Forelimb muscle (tissue), 1 donor: ENCODE data around the gene TMEM87B. TPM values are rescaled to one million over a fixed set of nuclear protein-coding genes. Genes with fewer than 3 reads are reported as not detected.

Source experiments
- DNase-seq: peaks from one replicate; pipeline ENCODE4 v3.0.0-alpha.2; 2013; ENCODE audit warnings: low read depth
- polyA plus RNA-seq: library from polyadenylated mRNA; unstranded; fragments of 120-200 nt; gene quantifications from one replicate; pipeline ENCODE4 v1.2.1, GENCODE V29; 2013; ENCODE audit not compliant: insufficient read length

The TMEM87B gene
- polyA plus RNA-seq, 1 donor: 11.8 TPM

DNA sequence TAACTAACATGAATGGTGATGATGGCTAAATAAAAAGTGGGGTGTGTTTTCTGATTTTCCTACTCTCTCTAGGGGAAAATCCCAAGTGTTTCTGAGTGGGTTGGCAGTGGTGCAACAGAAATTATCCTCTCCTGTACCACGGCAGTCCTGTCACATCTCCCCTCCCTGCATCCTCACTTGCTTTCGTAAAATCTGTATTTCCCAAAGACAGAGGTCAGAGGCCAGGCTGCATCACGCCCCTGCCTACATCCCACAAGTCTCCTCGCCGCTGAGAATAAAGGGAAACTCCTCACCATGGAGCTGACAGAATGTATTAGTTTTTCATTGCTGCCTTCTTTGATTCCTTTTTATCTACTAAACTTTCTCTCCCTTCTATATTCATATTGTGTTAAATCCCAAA, 96.2 kb downstream of the TMEM87B start:
- no peak for DNase-seq

DNA sequence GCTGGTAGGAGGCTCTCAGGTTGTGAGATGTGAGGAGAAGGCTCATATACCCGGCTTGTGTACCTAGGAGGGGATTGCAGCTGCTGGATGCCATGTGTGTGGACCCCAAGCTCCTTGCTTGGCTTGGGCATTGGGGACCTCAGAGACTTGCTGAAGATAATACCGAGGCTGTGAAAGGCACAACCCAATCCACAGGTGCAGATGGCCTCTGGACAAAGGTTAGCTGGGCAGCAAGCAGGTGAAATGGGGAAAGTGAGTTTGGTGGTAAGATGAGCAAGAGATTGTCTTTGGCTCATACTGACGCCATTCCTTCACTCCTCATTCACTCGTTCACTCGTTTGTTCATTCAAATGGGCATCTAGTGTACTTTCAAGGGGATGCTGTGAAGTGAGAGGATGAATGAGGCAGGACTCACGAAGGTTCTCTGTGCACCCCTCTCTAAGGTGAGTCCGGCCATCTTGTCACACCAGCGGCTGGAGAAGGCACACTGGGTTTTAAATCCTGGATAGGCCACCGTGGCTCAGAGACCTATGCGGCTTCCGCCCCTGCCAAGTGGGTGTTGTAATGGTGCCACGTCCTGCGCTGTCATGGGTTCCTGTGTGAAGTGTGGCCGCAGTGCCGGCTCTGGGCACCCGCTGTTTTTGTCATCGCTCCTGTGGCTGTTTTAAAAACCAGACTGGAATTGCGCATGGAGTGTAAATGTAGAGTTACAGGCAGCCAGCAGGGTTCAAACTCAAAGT, 96.8 kb downstream of the TMEM87B start:
- DNase-seq: no peak

DNA sequence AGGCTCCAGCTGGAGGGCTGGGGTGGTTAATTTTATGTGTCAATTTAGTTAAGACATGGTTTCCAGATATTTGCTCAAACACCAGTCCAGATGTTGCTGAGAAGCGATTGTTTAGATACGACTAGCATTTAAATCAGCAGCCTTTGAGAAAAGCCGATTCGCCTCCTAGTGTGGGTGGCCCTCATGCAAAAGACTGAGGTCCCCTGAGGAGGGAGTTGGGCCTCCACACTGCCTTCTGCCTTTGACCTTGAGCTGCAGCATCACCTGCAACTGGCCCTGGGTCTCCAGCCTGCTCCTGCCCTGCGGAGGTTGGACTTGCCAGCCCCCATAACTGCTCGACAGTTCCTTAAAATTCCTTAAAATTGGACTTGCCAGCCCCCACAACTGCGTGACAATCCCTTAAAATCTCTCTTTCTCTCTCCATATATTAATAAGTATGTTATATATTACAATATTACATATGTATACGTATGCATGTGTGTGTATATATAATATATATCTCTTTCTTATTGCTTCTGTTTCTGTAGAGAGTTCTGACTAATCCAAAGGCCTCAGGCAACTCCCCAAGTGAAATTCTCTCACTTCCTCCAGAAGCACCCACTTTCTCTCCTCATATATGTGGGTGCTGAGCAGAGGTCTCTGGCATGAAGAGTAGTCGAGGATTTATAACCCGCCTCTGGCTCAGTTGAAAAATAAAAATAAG, 97.6 kb downstream of the TMEM87B start:
- DNase-seq: no peak

DNA sequence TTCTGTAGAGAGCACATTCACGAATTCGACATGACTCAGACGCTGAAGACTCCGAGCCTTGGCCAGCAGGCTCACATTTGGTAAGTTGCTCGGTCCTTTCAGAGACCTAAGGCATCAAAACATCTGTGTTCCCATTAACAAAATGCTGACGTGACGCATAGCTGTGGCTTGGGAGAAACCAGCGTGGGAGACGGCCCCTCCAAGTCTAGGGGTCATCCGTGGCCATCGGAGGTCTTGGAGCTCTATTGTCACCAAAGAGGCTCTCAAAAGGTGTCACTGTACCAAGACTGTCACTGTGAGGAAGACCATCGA, 98.1 kb downstream of the TMEM87B start:
- DNase-seq: no peak

DNA sequence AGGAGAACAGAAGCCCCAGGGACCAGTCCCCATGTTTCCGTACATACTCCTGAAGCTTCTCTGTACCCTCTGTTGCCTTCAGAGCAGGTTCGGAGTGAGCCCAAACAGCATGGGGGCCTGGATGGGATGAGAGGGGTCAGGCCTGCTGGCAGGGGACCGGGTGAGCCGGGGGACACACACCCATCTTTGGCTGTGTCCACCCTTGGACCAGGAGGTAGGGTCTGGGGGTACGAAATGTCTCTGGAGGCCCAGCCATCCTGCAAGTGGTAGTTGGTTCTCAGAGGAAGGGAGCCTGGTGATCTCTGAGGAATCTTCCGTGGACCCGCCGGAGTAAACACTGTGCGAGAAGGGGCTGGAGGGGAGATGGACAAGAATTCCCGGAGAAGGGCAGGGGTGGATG, 98.4 kb downstream of the TMEM87B start:
- no peak for DNase-seq

DNA sequence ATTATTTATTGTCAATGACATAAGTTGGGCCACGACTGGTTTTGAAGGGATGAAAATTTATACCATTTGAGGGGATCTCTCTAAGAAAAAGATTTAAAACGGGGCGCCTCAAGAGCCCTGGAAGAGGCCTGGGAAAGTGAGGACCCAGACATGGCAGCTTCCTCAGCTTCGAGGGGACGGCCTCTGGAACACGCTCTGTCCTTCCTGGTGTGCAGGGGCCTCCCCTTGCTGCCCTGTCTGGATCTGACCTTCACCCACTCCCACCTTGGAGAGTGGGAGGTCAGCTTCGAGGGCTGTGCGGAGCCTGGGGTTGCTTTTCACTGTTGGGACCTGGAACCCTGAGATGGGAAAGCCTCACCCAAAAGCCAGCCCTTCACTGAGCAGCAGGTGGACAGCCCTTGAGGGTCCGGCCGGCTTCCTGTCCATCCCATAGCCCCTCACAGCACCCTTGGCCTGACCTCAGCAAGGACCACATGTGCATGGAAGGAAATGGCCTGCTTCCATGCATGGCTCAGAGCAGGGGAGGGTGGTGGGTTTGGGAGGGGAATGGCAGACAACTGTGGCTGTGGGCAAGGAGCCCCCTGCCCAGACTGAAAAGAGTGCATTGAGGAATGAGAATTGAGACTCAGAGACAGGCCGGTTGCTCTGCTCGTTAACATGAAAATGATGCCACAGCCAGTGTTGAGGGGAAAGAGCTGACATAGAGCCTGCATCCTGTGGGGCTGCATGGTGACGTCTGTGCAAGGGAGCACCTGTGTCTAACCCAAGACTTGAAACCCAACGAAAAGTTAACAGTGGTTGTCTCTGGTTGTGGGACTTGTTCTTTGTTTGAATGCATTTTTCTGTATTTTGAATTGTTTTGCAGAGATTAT, 99.4 kb downstream of the TMEM87B start:
- no peak for DNase-seq

DNA sequence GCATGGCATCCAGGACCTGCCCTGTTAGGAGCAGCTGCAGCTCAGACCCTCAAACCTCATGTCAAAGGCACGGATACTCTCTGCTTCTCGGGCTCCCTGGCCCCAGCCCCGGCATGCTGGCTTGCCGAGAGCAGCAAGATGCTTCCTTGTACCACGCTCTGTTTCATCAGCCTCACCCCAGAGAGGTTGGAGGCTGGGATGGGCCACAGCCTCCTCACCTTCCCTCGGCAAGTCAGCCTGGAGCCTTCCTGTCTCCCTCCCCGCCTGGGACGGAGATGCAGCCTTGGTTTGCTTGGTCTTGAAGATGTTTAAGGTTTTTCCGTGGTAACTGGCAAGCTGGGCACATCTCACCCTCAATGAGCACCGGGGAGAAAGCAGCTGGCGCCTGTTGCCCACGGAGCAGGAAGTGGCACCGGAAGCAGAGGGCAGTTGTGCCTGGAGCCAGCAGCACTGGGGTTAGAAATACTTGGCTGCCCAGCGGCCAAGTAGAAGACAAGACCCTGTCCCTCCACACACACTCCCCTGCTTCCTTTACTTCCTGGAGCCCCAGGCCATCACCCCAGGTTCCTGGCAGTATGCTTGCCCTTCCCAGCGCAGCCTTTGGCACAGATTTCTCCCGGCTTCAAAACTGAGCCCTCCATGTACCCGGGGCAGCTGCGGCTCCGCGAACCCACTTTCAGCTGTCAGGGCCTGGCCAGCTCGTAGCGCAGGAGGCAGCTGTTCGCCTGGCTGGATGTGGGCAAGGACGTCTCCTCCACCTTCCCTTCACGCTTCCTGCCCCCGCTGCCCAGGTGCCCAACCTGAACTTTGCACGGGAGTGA, 100.5 kb downstream of the TMEM87B start:
- DNase-seq: no peak

DNA sequence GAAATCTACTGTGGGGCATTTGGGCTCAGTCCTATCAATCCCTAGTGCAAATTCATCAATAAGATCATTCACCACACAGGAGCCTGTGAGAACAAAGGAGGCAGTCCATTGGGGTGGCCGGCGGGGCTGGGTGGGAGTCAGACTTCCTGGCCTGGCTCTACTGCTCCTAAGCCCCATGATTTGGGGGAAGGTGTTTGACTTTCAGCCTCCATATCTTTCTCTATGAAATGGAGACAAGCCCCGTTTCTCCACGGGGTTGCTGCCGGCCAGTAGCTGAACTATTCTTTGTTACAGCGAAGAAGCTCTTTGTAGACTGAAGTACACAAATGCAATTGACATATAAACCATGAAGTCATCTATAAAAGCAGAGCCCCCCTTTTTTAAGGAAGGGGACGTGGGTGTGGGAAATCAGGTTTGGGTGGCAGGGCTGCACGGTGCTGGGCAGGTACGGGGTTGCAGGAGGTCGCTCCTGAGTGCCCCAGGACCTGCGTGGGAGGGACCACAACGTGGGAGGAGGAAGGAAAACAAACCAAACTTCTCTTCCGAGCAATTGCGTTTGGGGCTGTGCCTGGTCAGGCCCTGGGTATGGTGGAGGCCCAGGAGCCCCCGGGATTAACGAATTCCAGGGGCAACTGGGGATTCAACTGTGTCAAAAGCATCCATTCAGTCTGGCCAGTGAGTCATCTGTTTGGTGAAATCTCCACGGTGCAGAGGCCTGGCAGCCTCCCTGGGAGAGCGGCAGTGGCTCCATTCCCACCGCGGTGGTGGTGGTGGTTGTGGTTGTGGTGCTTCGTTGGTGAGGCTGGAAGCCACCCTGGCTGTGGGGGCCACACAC, 101.3 kb downstream of the TMEM87B start:
- DNase-seq: no peak

DNA sequence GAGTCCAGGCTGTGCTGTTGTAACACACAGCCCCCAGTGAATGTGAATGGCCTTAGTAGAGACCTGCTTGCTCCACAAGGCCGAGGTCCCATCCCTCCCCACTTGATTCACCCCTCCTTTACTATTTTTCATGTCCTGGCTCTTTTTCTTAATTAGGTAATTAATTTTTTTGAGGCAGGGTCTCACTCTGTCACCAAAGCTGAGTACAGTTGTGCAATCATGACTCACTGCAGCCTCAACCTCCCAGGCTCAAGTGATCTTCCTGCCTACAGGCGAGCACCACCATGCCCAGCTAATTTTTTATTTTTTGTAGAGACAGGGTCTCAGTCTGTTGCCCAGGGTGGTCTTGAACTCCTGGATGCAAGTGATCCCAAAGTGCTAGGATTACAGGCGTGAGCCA, 102.4 kb downstream of the TMEM87B start:
- DNase-seq: no peak

DNA sequence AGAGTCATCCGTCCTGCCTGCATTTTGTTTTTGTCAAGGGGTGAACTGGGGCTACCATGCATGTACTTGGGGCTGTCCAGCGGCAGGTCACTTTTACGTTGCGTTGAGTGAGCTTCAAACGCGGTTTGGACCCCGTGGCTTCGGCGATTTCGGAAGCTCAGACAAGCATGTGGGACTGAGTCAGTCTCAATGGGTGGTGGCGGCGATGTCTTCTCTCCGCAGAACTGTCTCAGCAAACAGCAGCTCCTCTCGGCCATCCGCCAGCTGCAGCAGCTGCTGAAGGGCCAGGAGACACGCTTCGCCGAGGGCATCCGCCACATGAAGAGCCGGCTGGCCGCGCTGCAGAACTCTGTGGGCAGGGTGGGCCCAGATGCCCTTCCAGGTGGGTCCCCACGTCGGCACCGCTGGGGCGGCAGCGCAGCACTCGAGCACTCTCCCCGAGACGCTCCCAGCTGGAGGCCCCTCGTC, 104.4 kb downstream of the TMEM87B start:
- DNase-seq: no peak

DNA sequence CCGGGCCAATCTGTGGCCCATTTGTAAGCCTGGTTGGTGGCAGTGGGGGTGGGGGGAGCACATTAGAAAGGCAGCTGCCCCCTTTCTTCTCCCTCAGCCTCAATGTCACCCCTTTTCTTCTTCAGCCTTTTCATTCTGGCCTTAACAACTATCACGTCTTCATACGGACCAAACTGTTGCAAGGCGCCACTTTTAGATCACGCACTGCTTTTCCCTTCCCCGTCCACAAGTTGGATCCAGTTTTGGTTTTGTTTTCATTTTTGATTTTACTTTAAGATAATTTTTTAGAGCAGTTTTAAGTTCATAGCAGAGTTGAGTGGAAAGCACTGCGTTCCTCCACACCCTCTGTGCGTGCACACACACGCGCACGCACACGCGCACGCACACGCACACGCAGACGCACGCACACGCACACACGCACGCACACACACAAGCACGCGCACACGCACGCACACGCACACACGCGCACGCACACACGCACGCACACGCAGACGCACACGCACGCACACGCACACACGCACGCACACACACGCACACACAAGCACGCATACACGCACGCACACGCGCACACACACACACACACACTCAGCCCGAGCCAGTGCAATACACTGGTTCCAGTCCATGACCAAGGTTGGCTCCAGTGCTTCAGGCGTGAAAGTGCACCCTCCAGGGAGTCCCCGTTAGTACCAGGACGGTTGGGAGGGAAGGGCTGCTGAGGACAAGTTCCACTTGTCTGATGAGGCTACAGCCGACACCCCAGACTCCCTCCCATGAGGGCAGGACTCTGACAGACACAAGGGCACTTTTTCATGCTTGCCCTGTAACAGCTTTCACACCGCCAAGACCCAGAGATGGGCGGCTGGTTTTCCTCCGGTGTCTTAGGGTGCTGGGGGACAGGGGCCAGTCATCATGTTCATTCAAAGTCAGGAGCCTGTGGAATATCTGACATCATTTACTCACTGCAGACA, 105.5 kb downstream of the TMEM87B start:
- no peak for DNase-seq

DNA sequence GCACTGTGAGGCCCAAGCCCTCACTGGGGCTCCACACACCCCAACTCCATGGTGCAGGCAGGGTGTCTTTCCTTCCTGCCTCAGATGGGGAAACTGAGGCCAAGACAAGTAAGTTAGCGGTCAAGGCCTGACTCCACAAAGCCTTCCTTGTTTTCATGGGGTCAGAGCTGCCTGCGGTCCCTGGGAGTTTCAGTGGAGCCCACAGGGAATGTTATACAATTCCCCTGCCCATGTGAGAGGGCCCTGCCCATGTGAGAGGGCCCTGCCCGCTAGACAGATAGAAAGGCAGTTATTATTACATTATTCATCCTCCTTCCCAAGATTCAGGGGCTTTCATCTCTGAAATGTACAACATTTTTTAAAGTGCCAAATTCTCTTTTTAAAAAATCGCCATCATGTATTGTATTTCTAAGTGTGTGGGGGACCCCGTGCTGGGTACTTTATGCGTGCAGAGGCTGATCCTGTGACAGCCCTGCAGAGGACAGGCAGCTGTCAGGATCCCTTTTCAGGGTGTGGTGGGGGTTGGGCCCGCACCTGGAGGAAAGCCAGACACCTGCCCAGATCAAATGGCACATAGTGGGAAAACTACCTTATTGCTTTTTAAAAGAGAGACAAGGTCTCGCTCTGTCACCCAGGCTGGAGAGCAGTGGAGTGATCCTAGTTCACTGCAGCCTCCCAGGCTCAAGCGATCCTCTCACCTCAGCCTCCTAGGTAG, 106.5 kb downstream of the TMEM87B start:
- DNase-seq: no peak

DNA sequence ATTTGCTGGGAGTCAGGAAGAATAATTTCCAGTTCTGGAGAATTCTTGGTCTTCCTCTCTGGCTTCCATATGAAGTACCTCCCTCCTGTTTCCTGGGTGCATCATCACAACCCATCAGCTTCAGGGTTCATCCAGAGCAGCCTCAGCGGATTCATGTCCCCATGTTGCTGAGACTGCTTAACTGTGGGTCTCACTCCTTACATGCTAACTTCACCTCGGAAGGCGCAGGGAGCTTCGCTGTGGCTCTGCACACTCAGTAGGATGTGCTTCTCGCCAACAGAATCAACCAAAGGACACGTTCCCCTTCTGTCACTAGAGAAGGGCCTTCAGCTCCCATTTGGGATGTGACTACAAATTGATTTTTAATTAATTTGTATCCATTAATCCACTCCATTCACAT, 107.3 kb downstream of the TMEM87B start:
- DNase-seq: no peak

DNA sequence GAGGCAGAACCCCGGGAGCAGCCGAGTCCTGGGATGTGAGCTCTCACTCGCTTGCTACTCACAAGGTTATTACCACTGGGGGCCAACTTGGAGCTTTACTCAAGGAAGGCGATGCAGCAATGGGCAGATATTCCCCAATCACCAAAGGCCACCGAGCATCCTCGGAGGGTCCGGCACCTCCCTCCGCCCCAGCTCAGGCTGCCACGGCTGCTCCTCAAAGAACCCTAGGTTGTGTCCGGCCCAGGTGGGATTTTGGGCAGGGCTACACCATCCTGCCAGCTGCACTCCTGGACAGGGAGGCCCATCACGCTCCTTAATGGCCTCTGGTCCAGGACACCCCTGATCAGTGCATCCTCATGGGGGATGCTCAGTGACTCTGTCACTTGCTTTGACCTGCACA, 107.9 kb downstream of the TMEM87B start:
- DNase-seq: no peak

DNA sequence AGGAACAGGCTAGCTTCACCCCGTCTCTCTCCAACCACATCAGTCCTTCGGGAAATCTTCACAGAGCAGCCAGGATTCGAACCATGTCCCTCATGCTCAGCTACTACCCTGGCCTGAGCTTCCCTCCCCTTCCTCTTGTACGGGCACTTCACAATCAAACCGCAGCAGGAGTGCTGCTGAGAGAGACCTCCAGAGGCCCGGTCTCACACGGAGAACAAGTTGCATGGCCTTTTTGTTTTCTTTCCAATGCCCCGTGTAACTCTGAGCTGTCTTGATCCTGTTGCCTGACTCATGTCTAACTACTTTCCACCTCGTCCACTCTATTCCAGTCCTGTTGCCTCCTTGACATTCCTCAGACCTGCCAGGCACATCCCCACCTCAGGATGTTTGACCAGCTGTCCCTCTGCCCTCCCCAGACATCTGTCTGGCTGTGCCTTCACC, 108.5 kb downstream of the TMEM87B start:
- no peak for DNase-seq

DNA sequence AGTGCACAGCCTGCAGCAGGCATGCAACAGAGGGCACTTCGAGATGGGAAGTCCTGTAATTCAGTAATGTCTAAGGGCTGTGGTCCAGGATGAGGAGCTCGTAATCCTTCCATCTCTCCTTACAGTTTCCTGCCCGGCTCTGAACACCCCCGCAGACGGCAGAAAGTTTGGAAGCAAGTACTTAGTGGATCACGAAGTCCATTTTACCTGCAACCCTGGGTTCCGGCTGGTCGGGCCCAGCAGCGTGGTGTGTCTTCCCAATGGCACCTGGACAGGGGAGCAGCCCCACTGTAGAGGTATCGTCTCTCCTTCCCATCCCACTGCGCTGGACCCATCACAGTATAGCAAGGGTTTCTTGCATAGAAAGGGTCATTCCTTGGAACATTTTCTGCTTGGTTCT, 109.8 kb downstream of the TMEM87B start:
- no peak for DNase-seq

DNA sequence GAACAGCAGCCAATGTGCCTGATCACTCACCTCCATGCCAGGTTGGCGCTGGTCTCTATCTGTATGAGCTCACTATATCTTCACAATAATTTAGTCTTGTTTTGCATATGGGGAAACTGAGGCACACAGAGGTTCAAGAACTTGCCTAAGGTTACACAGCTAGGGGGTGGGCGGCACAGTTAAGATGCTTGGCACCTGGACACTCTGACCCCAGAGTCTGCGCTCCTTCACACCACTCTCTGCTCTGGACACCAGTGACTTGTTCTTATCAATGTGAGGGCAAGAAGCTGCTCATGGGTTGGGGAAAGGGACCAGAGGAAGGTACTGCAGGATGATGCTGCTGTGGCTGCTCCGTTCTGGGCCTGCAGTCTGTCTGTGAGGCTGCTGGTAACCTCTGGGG, 110.2 kb downstream of the TMEM87B start:
- no peak for DNase-seq

DNA sequence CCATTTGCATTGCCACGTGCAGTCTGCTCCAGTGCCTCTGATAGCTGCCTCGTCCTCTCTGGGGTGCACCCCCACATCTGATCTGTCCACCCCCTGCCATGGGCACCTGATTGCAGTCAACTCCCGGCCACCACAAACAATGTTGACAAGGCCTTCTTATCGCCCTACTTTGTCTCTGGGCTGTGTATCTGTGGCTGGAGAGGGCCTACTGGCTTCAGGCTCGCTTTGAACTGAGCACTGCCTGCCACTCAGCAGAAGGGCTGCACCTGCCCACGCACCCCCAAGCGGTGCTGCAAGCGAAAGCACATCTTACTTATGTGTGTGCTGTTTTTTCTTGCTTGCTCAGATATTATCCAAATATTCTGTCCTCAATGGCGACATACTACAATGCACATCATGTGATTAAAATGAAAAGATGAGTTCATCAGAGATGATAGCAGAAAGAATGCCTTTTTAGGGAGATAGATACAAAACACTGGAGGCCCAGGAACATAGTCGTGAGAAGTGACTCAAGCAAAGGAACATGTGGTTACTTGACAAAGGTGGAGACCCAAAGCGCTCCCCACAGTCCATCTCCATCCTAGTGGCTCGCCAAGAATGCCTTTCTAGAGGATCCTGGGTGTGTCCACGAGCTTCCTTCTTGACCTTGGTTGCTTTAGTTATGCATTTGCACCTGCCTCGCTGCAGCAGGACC, 111.9 kb downstream of the TMEM87B start:
- no peak for DNase-seq
